A549 (cell line): Measurements from ENCODE around the gene CACNA1C. TPM values are rescaled to one million over a fixed set of nuclear protein-coding genes. Genes with fewer than 3 reads are reported as not detected.

Experiments
- ATAC-seq, 2 experiments: fragments of 200-7000 bp in 1 of 2; fragments of >200 bp in 1 of 2; cut with Nextera tagmentation in 1 of 2; cut with Tn5 transposase in 1 of 2; 3 replicates each; pipeline versions ENCODE4 v1.8.0 to v1.9.1; 2018 to 2020; ENCODE audit warnings: mild to moderate bottlenecking in 1 of 2, moderate library complexity in 1 of 2
- CTCF ChIA-PET: fragments of 300-600 bp; sonication (Branson Sonifier 250); formaldehyde crosslinking; extraction: SDS; loops from one replicate; lab custom pipeline; 2021; ENCODE audit warnings: antibody characterized with exemption, inconsistent platforms; lab: Yijun Ruan, JAX
- POLR2A ChIA-PET: fragments of 350-600 bp; formaldehyde crosslinking; extraction: SDS; loops from one replicate; lab custom pipeline; 2021; ENCODE audit warnings: antibody characterized with exemption, inconsistent platforms; lab: Yijun Ruan, JAX
- DNase-seq, 2 experiments: peaks; one replicate each; pipeline versions ENCODE4 v3.0.0 to v3.0.0-alpha.2; 2011 to 2016; ENCODE audit warnings: low read depth in 1 of 2, low spot score in 1 of 2
- FAIRE-seq: peaks from 2 replicates; lab custom pipeline; 2011; peaks lifted over from hg19 to GRCh38; lab: Jason Lieb, UNC
- H3K27ac ChIP-seq, 2 experiments: fragments of >200 bp; sonication (Bioruptor Twin); formaldehyde crosslinking; 3 replicates each; pipeline ENCODE4 v1.5.1; 2016 to 2017
- H3K4me1 ChIP-seq: fragments of >200 bp; sonication (Bioruptor Twin); formaldehyde crosslinking; 3 replicates; pipeline ENCODE4 v1.6.1; 2016
- H3K4me2 ChIP-seq: fragments of >200 bp; sonication (Bioruptor Twin); formaldehyde crosslinking; 3 replicates; pipeline ENCODE4 v1.6.1; 2016
- H3K4me3 ChIP-seq: fragments of >200 bp; sonication (Bioruptor Twin); formaldehyde crosslinking; 3 replicates; pipeline ENCODE4 v1.5.1; 2016
- H3K9me3 ChIP-seq: fragments of >200 bp; sonication (Bioruptor Twin); formaldehyde crosslinking; 3 replicates; pipeline ENCODE4 v1.6.1; 2016
- BHLHE40 ChIP-seq: IDR thresholded peaks from 2 replicates; pipeline ENCODE4 v1.6.1; 2012; ENCODE audit warnings: low read depth, low read length, inconsistent platforms
- CEBPB ChIP-seq, 2 experiments: fragments of >200 bp in 1 of 2; sonication (Bioruptor Twin) in 1 of 2; formaldehyde crosslinking in 1 of 2; IDR thresholded peaks; 2 replicates each; pipeline ENCODE4 v1.6.1; 2012 to 2016
- CHD4 ChIP-seq: fragments of 200-600 bp; sonication (generic); IDR thresholded peaks from 2 replicates; pipeline ENCODE4 v1.6.1; 2016; ENCODE audit warnings: antibody characterized with exemption, mild to moderate bottlenecking, borderline replicate concordance
- HES2 ChIP-seq: fragments of >200 bp; sonication (Bioruptor Twin); formaldehyde crosslinking; IDR thresholded peaks from 2 replicates; pipeline ENCODE4 v1.6.1; 2016
- HEYL ChIP-seq: fragments of 250-450 bp; sonication (Bioruptor Pico); IDR thresholded peaks from 2 replicates; pipeline ENCODE4 v1.8.0; 2021; ENCODE audit warnings: mild to moderate bottlenecking, moderate library complexity
- JUN ChIP-seq, 2 experiments: fragments of >200 bp; sonication (Bioruptor Twin); formaldehyde crosslinking; IDR thresholded peaks; 2 replicates in 1 of 2; 3 replicates in 1 of 2; pipeline ENCODE4 v1.6.1; 2016 to 2017
- KDM1A ChIP-seq: fragments of 200-600 bp; sonication (generic); IDR thresholded peaks from 2 replicates; pipeline ENCODE4 v1.6.1; 2016; ENCODE audit warnings: low read depth, mild to moderate bottlenecking
- MAFK ChIP-seq: fragments of 450-650 bp; IDR thresholded peaks from 2 replicates; pipeline ENCODE4 v1.6.1; 2014; ENCODE audit not compliant: partially characterized antibody
- NFE2L2 ChIP-seq: fragments of 150-350 bp; conservative IDR thresholded peaks from 2 replicates; pipeline ENCODE4 v1.6.1; 2014; ENCODE audit warnings: low read length
- NPAS2 ChIP-seq: fragments of 250-450 bp; sonication (Bioruptor Pico); IDR thresholded peaks from 2 replicates; pipeline ENCODE4 v1.8.0; 2022; ENCODE audit warnings: mild to moderate bottlenecking, moderate library complexity, borderline replicate concordance
- NR3C1 ChIP-seq: fragments of >200 bp; sonication (Bioruptor Twin); formaldehyde crosslinking; IDR thresholded peaks from 3 replicates; pipeline ENCODE4 v1.6.1; 2017
- PHF8 ChIP-seq: fragments of 200-600 bp; sonication (generic); IDR thresholded peaks from 2 replicates; pipeline ENCODE4 v1.6.1; 2016; ENCODE audit warnings: low read depth, mild to moderate bottlenecking, antibody characterized with exemption, moderate library complexity, borderline replicate concordance
- POLR2A ChIP-seq: IDR thresholded peaks from 2 replicates; pipeline ENCODE4 v1.6.1; 2012; ENCODE audit warnings: mild to moderate bottlenecking, low read length
- RAD21 ChIP-seq, 2 experiments: fragments of >200 bp in 1 of 2; sonication (Bioruptor Twin) in 1 of 2; formaldehyde crosslinking in 1 of 2; IDR thresholded peaks in 1 of 2; conservative IDR thresholded peaks in 1 of 2; 2 replicates in 1 of 2; 3 replicates in 1 of 2; pipeline ENCODE4 v1.6.1; 2012 to 2018; ENCODE audit warnings: inconsistent platforms in 1 of 2
- RARB ChIP-seq: fragments of 250-450 bp; sonication (Bioruptor Pico); IDR thresholded peaks from 2 replicates; pipeline ENCODE4 v1.8.0; 2021; ENCODE audit warnings: mild to moderate bottlenecking, moderate library complexity
- RCOR1 ChIP-seq: fragments of 150-350 bp; IDR thresholded peaks from 2 replicates; pipeline ENCODE4 v1.6.1; 2014; ENCODE audit warnings: antibody characterized with exemption, low read length, low read depth
- RFX5 ChIP-seq: fragments of 450-650 bp; IDR thresholded peaks from 2 replicates; pipeline ENCODE4 v1.7.1; 2014; ENCODE audit warnings: antibody characterized with exemption, mild to moderate bottlenecking, moderate library complexity
- SMC3 ChIP-seq: fragments of >200 bp; sonication (Bioruptor Twin); formaldehyde crosslinking; IDR thresholded peaks from 3 replicates; pipeline ENCODE4 v1.6.1; 2018; ENCODE audit warnings: inconsistent platforms
- TFCP2L1 ChIP-seq: fragments of 250-450 bp; sonication (Bioruptor Pico); IDR thresholded peaks from 2 replicates; pipeline ENCODE4 v1.5.0; 2021; ENCODE audit warnings: mild to moderate bottlenecking
- TP53 ChIP-seq: fragments of 250-450 bp; sonication (Bioruptor Pico); IDR thresholded peaks from 2 replicates; pipeline ENCODE4 v1.5.0; 2021; ENCODE audit warnings: mild to moderate bottlenecking, moderate library complexity
- ZC3H11A ChIP-seq: fragments of 450-650 bp; IDR thresholded peaks from 2 replicates; pipeline ENCODE4 v1.6.1; 2014; ENCODE audit warnings: antibody characterized with exemption, mild to moderate bottlenecking
- ZNF302 ChIP-seq: fragments of 250-450 bp; sonication (Bioruptor Pico); IDR thresholded peaks from 2 replicates; pipeline ENCODE4 v1.9.0; 2021; ENCODE audit warnings: inconsistent platforms, mild to moderate bottlenecking, moderate library complexity
- WGBS: methylation state at CpG from one replicate; pipeline ENCODE4 v1.1.6; 2017; ENCODE audit errors: missing lambda C conversion rate; 5-methylcytosine and 5-hydroxymethylcytosine counted together
- polyA plus RNA-seq, 4 experiments: library from polyadenylated mRNA; depleted of rRNA in 3 of 4; stranded (reverse); fragments of >200 nt; fragmentation: RNase III in 1 of 4; extraction: RNeasy Plus Mini Kit Qiagen cat#74134 plus additional on column Dnase treatment in 1 of 4; gene quantifications; 2 replicates in 3 of 4; 3 replicates in 1 of 4; pipeline ENCODE4 v1.2.3, GENCODE V29; 2011 to 2017
- TF ChIP-seq, protein P1 (sequence below): IDR thresholded peaks from 2 replicates; pipeline ENCODE4 v1.6.1; 2012
- TF ChIP-seq, protein P2 (sequence below): IDR thresholded peaks from 2 replicates; pipeline ENCODE4 v1.6.1; 2012; ENCODE audit warnings: low read depth, borderline replicate concordance

The CACNA1C gene
- polyA plus RNA-seq, 2 of the 4 experiments (the other 2 are of a cell fraction), result not detected

GRCh38 chr12:2418579-2418978 is 365.8 kb downstream of the CACNA1C start:
- H3K4me1 ChIP-seq, result no peaks in the 10 kb centered on the region
- DNase-seq, result no peak
- ChIA-PET POLR2A (no interaction called here), CTCF (interaction anchor here (0.6 kb wide), 1 partner anchor 136 kb away, joined by 3 read pairs; no protein-coding TSS in a partner anchor)
- no peaks in the 10 kb centered on the region for H3K9me3 ChIP-seq
- 3% methylated on average over 2 of the region's 2 CpGs for WGBS
- TF ChIP-seq HEYL (CRISPR knock-in tag) (no peak), POLR2A (no peak), TP53 (CRISPR knock-in tag) (no peak), ZC3H11A (no peak), RARB (no peak), RCOR1 (no peak), RAD21 (conservative IDR thresholded peaks at IDR 0.05 in 1 of 2, IDR thresholded peaks at IDR 0.05 in 1 of 2) (no peak), ZNF302 (CRISPR knock-in tag) (no peak), CHD4 (no peak), HES2 (no peak), MAFK (no peak), BHLHE40 (no peak)
- TF ChIP-seq, protein P1, sequence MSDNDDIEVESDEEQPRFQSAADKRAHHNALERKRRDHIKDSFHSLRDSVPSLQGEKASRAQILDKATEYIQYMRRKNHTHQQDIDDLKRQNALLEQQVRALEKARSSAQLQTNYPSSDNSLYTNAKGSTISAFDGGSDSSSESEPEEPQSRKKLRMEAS, result no peak
- TF ChIP-seq, protein P2, sequence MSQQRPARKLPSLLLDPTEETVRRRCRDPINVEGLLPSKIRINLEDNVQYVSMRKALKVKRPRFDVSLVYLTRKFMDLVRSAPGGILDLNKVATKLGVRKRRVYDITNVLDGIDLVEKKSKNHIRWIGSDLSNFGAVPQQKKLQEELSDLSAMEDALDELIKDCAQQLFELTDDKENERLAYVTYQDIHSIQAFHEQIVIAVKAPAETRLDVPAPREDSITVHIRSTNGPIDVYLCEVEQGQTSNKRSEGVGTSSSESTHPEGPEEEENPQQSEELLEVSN, result no peak
- no peak overlapping the region for H3K4me2 ChIP-seq
- no peak overlapping the region for H3K27ac ChIP-seq
- no peak overlapping the region for H3K4me3 ChIP-seq
- no peak for ATAC-seq
- no peak for FAIRE-seq

- 1% methylated on average over 8 of the region's 8 CpGs for whole genome bisulfite sequencing
- Histone ChIP-seq H3K4me3 (no peak overlapping the region), H3K9me3 (peaks cover 5% of the 10 kb centered on the region; the same call in 1 of the 3 replicates), H3K27ac (no peak overlapping the region), H3K4me1 (no peaks in the 10 kb centered on the region), H3K4me2 (no peak overlapping the region)
- ATAC-seq (no peak), FAIRE-seq (no peak), DNase-seq (no peak)
- POLR2A ChIA-PET, result no interaction called here
- TF ChIP-seq TFCP2L1 (CRISPR knock-in tag) (no peak), NFE2L2 (no peak), NPAS2 (CRISPR knock-in tag) (no peak), RARB (no peak), ZC3H11A (no peak)
- CTCF ChIA-PET, result interaction anchor here (1.1 to 1.9 kb wide), 3 partner anchors 9 to 132 kb away, joined by 3 to 6 read pairs (median 4); no protein-coding TSS in a partner anchor
These were observed 369.8 kb downstream of the CACNA1C start for GRCh38 chr12:2422591-2422990.

DNA sequence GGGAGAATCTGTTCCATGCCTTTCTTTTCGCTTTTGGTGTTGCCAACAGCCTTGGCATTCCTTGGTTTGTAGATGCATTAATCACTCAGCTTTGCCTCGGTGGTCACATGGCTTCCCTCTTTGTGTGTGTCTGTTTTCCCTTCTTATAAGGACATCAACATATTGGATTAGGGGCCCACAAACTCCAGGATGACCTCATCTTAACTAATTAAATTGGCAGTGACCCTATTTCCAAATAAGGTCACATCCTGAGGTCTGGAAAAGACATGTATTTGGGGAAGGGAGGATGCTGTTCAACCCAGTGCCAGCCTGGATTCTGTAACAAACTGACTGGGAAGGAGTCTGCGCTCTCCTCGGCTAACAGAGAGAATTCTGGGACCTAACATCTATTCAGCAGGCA is 376.2 kb downstream of the CACNA1C start:
- POLR2A ChIA-PET, result no interaction called here
- Histone ChIP-seq H3K4me2 (no peak overlapping the region), H3K27ac (no peak overlapping the region), H3K4me3 (no peak overlapping the region), H3K9me3 (peaks cover 5% of the 10 kb centered on the region; the same call in 1 of the 3 replicates), H3K4me1 (no peaks in the 10 kb centered on the region)
- WGBS, result 1% methylated on average over 4 of the region's 4 CpGs
- DNase-seq, result no peak
- CTCF ChIA-PET, result no interaction called here
- FAIRE-seq, result no peak
- ATAC-seq, result no peak
- no peak for TF ChIP-seq PHF8
- TF ChIP-seq NFE2L2, result no peak
- TF ChIP-seq JUN (IDR thresholded peaks at IDR 0.05), result no peak
- no peak for TF ChIP-seq NR3C1
- TF ChIP-seq SMC3, result no peak
- TF ChIP-seq KDM1A, result no peak
- no peak for TF ChIP-seq CEBPB (IDR thresholded peaks at IDR 0.05)
- TF ChIP-seq, protein P2, result no peak
- no peak for TF ChIP-seq RFX5
